Body of pancreas (tissue), 4 donors: ENCODE measurements around the gene ZNF575. TPM values are rescaled to one million over a fixed set of nuclear protein-coding genes. Genes with fewer than 3 reads are reported as not detected.

Experiments used
- ATAC-seq: fragments of 150-250 bp; one replicate; pipeline ENCODE4 v1.9.1; 2016
- DNase-seq, 4 donors: peaks; one replicate each; pipeline ENCODE4 v3.0.0-alpha.2; 2019
- H3K27ac ChIP-seq, 4 donors: fragments of 200-600 bp; sonication (generic); 1 replicate in 3 of 4; 2 replicates in 1 of 4; pipeline versions ENCODE4 v1.5.1 to v1.6.1; 2016 to 2019; ENCODE audit warnings: mild to moderate bottlenecking in 1 of 4, mixed read lengths in 1 of 4, moderate library complexity in 1 of 4
- H3K27me3 ChIP-seq, 2 donors: fragments of 200-600 bp; sonication (generic); one replicate each; pipeline ENCODE4 v1.6.0; 2016; ENCODE audit warnings: mild to moderate bottlenecking in 1 of 2
- H3K36me3 ChIP-seq, 2 donors: fragments of 200-600 bp; sonication (generic); replicated peaks in 1 of 2; 2 replicates each; pipeline ENCODE4 v1.5.1; 2016; ENCODE audit warnings: low read depth in 2 of 2; ENCODE audit not compliant: insufficient read depth in 1 of 2
- H3K4me1 ChIP-seq: fragments of 200-600 bp; sonication (generic); one replicate; pipeline ENCODE4 v1.6.0; 2016
- H3K4me3 ChIP-seq, 2 donors: fragments of 200-600 bp; sonication (generic); 1 replicate in 1 of 2; 2 replicates in 1 of 2; pipeline ENCODE4 v1.5.1; 2016 to 2019
- H3K9me3 ChIP-seq, 3 donors: fragments of 200-600 bp; sonication (generic); 1 replicate in 2 of 3; 2 replicates in 1 of 3; pipeline ENCODE4 v1.5.1; 2016
- POLR2A ChIP-seq, 3 donors: fragments of 450-650 bp; IDR thresholded peaks; one replicate each; pipeline ENCODE4 v1.6.1; 2016; ENCODE audit warnings: antibody characterized with exemption in 3 of 3, mild to moderate bottlenecking in 2 of 3
- WGBS, 2 donors: methylation state at CpG; one replicate each; pipeline ENCODE4 v1.1.5; 2017; 5-methylcytosine and 5-hydroxymethylcytosine counted together
- intact Hi-C: fragments of 100-400 bp; cut with DNase I; formaldehyde crosslinking; loops from one replicate; pipeline ENCODE4 v1.15.1; 2023
- total RNA-seq, 2 donors: library from RNA; depleted of rRNA; stranded (reverse); fragments of >200 nt; gene quantifications; one replicate each; pipeline ENCODE4 v1.1.0, GENCODE V29; 2016
- TF ChIP-seq, protein P1 (sequence below), 7 experiments: fragments of 450-650 bp in 4 of 7; fragments of 200-600 bp in 3 of 7; sonication (generic) in 3 of 7; IDR thresholded peaks; one replicate each; pipeline ENCODE4 v1.5.1; 2016 to 2019; ENCODE audit warnings: antibody characterized with exemption in 7 of 7

ZNF575 gene
- total RNA-seq, 2 donors from 2014 or later = 0.52 TPM; not detected in 1

DNA sequence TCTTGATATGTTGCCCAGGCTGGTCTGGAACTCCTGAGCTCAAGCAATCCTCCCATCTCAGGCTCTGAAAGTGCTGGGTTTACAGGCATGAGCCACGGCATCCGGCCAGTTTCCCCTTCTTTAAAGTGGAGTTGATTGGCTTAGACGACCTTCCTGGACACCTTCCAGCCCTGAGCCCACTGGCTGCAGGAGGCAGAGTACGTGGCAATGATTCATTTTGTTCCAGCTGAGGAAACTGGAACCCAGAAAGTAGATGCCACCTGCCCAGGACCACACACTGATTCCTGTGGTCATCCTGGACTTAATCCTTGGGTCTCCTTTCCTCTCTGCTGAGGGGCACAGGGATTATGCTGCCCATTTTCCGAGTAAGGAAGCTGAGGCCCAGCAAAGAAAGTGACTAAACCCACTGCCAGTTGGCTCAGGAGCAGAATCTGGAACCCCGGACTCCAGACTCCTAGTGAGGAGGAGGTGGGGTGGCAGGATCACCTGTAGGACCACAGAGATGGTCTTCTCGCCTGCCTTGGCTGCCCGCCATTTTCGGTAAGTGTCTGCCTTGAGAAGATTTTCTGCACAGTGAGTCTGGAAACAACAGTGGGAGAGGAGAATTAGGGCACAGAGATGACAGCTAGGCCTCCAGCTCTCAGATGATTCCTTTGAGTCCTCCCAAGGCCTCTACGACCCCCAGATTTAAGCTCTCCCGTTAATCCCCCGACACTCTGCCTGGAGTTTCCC lies 41.6 kb downstream of the ZNF575 start:
- Histone ChIP-seq H3K4me1 (peaks cover 12% of the 10 kb centered on the region), H3K27me3 (no peaks in the 10 kb centered on the region), H3K27ac (peak overlapping the region in 3 of 4 donors; percentile 66 to 91 (median 84)), H3K4me3 (peak overlapping the region; percentile 30 to 66), H3K9me3 (no peaks in the 10 kb centered on the region), H3K36me3 (no peaks in the 10 kb centered on the region)
- TF ChIP-seq POLR2A (IDR thresholded peaks at IDR 0.05) = no peak
- TF ChIP-seq, protein P1, sequence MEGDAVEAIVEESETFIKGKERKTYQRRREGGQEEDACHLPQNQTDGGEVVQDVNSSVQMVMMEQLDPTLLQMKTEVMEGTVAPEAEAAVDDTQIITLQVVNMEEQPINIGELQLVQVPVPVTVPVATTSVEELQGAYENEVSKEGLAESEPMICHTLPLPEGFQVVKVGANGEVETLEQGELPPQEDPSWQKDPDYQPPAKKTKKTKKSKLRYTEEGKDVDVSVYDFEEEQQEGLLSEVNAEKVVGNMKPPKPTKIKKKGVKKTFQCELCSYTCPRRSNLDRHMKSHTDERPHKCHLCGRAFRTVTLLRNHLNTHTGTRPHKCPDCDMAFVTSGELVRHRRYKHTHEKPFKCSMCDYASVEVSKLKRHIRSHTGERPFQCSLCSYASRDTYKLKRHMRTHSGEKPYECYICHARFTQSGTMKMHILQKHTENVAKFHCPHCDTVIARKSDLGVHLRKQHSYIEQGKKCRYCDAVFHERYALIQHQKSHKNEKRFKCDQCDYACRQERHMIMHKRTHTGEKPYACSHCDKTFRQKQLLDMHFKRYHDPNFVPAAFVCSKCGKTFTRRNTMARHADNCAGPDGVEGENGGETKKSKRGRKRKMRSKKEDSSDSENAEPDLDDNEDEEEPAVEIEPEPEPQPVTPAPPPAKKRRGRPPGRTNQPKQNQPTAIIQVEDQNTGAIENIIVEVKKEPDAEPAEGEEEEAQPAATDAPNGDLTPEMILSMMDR (IDR thresholded peaks at IDR 0.05) = no peak
- ATAC-seq = no peak
- WGBS, 2 donors = 28 to 32% methylated on average over 12 of the region's 12 CpGs
- intact Hi-C loops = no loop called here
- DNase-seq = no peak

GRCh38 chr19:43575156-43575950 lies 42.4 kb downstream of the ZNF575 start, which contains the start of the genes PINLYP and XRCC1:
TSS of gene PINLYP (plus strand) at chr19:43575801. CDS start at chr19:43577192, 1,391 bp downstream.
TSS of gene XRCC1 (minus strand) at chr19:43575527. CDS start at chr19:43575458, 69 bp downstream.
- peak within 1 kb of the TSS; percentile 30 to 66 for H3K4me3 ChIP-seq
- H3K27me3 ChIP-seq = no peaks in the 10 kb centered on the region
- WGBS, 2 donors = 0% methylated on average over 16 to 51 of the region's 51 CpGs
- TF ChIP-seq, protein P1 (IDR thresholded peaks at IDR 0.05) = peak in 1 of 7 experiments; percentile 4
- TF ChIP-seq POLR2A (IDR thresholded peaks at IDR 0.05) = peak in 2 of 3 donors; percentile 67 to 68
- peaks cover 12% of the 10 kb centered on the region for H3K4me1 ChIP-seq
- peak; percentile 98 to 99 (median 98) for DNase-seq
- peak within 1 kb of the TSS in 3 of 4 donors; percentile 66 to 91 (median 84) for H3K27ac ChIP-seq
- ATAC-seq = peak; percentile 100
- intact Hi-C loops = no loop called here
- H3K9me3 ChIP-seq = no peaks in the 10 kb centered on the region
- no peaks in the 10 kb centered on the region for H3K36me3 ChIP-seq

DNA sequence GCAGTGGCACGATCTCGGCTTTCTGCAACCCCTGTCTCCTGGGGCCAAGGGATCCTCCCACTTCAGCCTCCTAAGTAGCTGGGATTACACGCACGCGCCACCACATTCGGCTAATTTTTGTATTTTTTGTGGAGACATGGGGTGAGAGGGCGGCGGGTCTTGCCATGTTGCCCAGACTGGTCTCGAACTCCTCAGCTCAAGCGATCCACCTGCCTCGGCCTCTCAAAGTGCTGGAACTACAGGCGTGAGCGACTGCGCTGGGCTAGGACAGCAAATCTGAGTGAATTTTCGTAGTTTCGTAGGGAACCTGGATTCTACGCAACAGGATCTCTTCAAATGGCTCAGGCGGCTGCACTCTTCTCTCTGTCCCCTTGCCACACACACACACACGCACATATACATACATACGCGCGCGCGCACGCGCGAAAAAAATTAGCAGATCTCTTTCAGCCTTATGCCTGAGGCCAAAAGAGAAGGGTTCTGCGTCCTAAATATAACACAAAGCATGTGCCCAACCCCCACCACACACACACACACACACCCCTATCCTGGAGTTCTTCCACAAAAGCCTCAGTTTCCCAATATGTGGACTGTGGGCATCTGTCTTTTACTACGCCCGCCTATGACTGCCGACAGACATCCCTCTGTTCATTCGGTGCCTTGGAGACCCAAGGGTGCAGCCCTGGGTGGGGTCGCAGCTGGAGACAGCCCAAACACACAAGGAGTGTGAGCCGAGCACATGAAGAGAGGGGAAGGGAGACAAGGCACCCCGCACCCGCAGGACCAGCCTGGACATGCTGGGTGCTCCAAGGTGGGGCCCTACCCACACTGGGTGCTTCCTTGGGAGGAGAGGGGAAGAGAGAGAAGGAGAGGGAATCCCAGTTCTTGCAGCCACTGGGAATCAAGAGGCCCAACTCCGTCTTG lies 43.2 kb downstream of the ZNF575 start:
- WGBS, 2 donors = 59 to 69% methylated on average over 37 of the region's 37 CpGs
- DNase-seq = no peak
- no peak for TF ChIP-seq POLR2A (IDR thresholded peaks at IDR 0.05)
- TF ChIP-seq, protein P1 (IDR thresholded peaks at IDR 0.05) = no peak
- no peaks in the 10 kb centered on the region for H3K9me3 ChIP-seq
- intact Hi-C loops = no loop called here
- ATAC-seq = no peak
- peak overlapping the region in 3 of 4 donors; percentile 66 to 84 (median 76) for H3K27ac ChIP-seq
- peaks cover 12% of the 10 kb centered on the region for H3K4me1 ChIP-seq
- H3K27me3 ChIP-seq = no peaks in the 10 kb centered on the region
- no peak overlapping the region for H3K4me3 ChIP-seq
- H3K36me3 ChIP-seq = no peaks in the 10 kb centered on the region

DNA sequence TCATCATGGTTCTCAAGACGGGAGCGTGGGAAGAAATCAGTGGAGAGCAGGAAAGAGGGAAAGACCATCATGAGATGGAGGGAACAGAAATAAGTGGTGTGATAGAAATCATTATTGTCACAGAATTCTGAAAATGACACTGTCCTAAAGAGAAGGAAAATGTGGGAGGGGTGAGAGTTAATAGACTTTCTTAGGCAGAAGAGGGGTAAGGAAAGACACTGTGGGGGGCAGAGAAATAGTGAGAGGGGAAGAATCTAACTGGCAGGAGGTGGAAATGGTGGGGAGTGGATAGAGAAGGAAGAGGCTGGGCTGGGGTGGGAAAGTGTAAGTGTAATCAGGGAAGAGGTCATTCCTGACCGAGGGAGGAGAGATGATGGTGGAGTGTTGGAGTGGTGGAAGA lies 45.8 kb downstream of the ZNF575 start:
- intact Hi-C loops = no loop called here
- Histone ChIP-seq H3K4me1 (peaks cover 12% of the 10 kb centered on the region), H3K27me3 (no peaks in the 10 kb centered on the region), H3K27ac (no peak overlapping the region), H3K36me3 (no peaks in the 10 kb centered on the region), H3K9me3 (no peaks in the 10 kb centered on the region), H3K4me3 (no peak overlapping the region)
- DNase-seq (no peak), ATAC-seq (no peak)
- WGBS, 2 donors = 58 to 65% methylated on average over 3 of the region's 3 CpGs
- TF ChIP-seq POLR2A (IDR thresholded peaks at IDR 0.05) = no peak
- TF ChIP-seq, protein P1 (IDR thresholded peaks at IDR 0.05) = no peak
